ENCODE results near the gene EDC3. TPM values are rescaled to one million over a fixed set of nuclear protein-coding genes. Genes with fewer than 3 reads are reported as not detected.

The EDC3 gene
- total and polyA plus RNA-seq, 2 experiments from 2014 or later: 13.8 to 26.5 TPM

DNA sequence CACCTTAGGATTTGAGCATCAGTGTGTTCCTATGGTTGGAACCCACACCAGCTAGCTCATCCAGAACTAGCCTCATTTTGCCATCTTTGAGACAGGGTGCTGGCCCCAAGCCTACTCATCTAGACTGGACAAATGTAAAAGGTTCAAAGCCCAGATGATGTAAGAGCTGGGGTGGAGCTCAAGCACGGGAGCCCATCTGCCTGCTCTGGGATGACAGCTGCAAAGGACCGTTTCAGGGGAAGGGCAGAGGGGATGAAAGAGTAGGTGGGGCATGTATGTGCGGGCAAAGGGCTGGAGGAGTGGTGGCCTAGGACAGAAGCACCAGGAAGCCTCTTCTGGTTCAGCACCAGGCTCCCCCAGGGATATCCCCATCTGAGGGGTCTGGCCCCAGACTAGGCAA is 64.4 kb downstream of the EDC3 start:
- no peaks in the 10 kb centered on the region for H3K4me1 Mint-ChIP-seq
- ATAC-seq (no peak), DNase-seq (ENCODE audit: low spot score) (no peak)
- Histone ChIP-seq H3K27me3 (ENCODE audit: insufficient read depth) (no peaks in the 10 kb centered on the region), H3K4me1 (ENCODE audit: insufficient read depth) (no peaks in the 10 kb centered on the region), H4K20me1 (replicated peaks; ENCODE audit: insufficient read depth) (peaks cover 8% of the 10 kb centered on the region), H3K9me2 (ENCODE audit: insufficient read depth) (no peaks in the 10 kb centered on the region), H3F3A (replicated peaks; ENCODE audit: low read depth) (0 out of 2 replicates have a peak, but pooled peaks cover 7% of the 10 kb centered on the region), H2AFZ (no peak overlapping the region), H3K4me3 (no peak overlapping the region), H3K79me2 (replicated peaks; ENCODE audit: insufficient read depth) (0 out of 2 replicates have a peak, but pooled peaks cover 5% of the 10 kb centered on the region), H3K4me2 (no peak overlapping the region), H3K36me3 (ENCODE audit: insufficient read depth) (peaks cover 19% of the 10 kb centered on the region; the same call in 1 of the 2 replicates), H3K27ac (ENCODE audit: low read depth) (no peak overlapping the region)
- peaks cover 15% of the 10 kb centered on the region for H3K27me3 Mint-ChIP-seq (ENCODE audit: insufficient read depth, low read depth, poor library complexity)
- no peak overlapping the region for H3K4me3 Mint-ChIP-seq
- H3K9me3 Mint-ChIP-seq: no peaks in the 10 kb centered on the region
- H3K27ac Mint-ChIP-seq: no peak overlapping the region
- TF ChIP-seq REST (IDR thresholded peaks at IDR 0.05; ENCODE audit: unreplicated experiment) (no peak), ETS1 (IDR thresholded peaks at IDR 0.05) (no peak), ZNF331 (CRISPR knock-in tag; IDR thresholded peaks at IDR 0.05; ENCODE audit: low read depth) (no peak), EZH2phosphoT487 (IDR thresholded peaks at IDR 0.05; ENCODE audit: unreplicated experiment) (no peak), ZNF114 (CRISPR knock-in tag; IDR thresholded peaks at IDR 0.05) (no peak), NANOG (IDR thresholded peaks at IDR 0.05; ENCODE audit: borderline replicate concordance) (no peak), JUNB (IDR thresholded peaks at IDR 0.05; ENCODE audit: unreplicated experiment) (no peak)
- peaks cover 46% of the 10 kb centered on the region for H3K36me3 Mint-ChIP-seq (ENCODE audit: low read depth)

DNA sequence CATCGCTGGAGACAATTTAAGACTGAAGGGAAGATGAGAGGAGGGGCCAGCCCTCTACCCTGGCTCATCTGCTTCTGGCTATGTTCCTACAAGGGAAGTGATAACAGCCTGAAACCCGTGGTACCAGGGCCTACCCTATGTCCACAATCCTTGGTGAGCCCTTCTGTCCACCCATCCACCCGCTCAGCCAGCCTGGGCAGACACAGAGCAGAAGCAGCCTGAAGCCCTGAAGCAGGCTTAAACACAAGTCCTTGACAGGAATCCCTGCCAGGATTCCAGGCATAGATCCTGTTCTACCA is 64.8 kb downstream of the EDC3 start:
- no peaks in the 10 kb centered on the region for H3K27me3 ChIP-seq (ENCODE audit: insufficient read depth)
- TF ChIP-seq ZNF114 (CRISPR knock-in tag; IDR thresholded peaks at IDR 0.05) (no peak), POLR2AphosphoS5 (IDR thresholded peaks at IDR 0.05; ENCODE audit: low read depth) (no peak), ZNF331 (CRISPR knock-in tag; IDR thresholded peaks at IDR 0.05; ENCODE audit: low read depth) (no peak), EZH2 (IDR thresholded peaks at IDR 0.05; ENCODE audit: low read depth, unreplicated experiment) (no peak)
- 0 out of 2 replicates have a peak, but pooled peaks cover 7% of the 10 kb centered on the region for H3F3A ChIP-seq (replicated peaks; ENCODE audit: low read depth)
- H3K4me3 ChIP-seq: no peak overlapping the region
- H3K9me2 ChIP-seq (ENCODE audit: insufficient read depth): no peaks in the 10 kb centered on the region
- Mint-ChIP-seq H3K4me3 (no peak overlapping the region), H3K9me3 (no peaks in the 10 kb centered on the region), H3K36me3 (ENCODE audit: low read depth) (peaks cover 50% of the 10 kb centered on the region), H3K27me3 (ENCODE audit: insufficient read depth, low read depth, poor library complexity) (peaks cover 15% of the 10 kb centered on the region), H3K27ac (no peak overlapping the region), H3K4me1 (no peaks in the 10 kb centered on the region)
- DNase-seq (ENCODE audit: low spot score): no peak
- H3K27ac ChIP-seq (ENCODE audit: low read depth): no peak overlapping the region
- ATAC-seq: no peak
- H3K4me2 ChIP-seq: no peak overlapping the region
- peaks cover 19% of the 10 kb centered on the region; the same call in 1 of the 2 replicates for H3K36me3 ChIP-seq (ENCODE audit: insufficient read depth)
- no peak overlapping the region for H2AFZ ChIP-seq
- peaks cover 7% of the 10 kb centered on the region for H4K20me1 ChIP-seq (replicated peaks; ENCODE audit: insufficient read depth)
- H3K79me2 ChIP-seq (replicated peaks; ENCODE audit: insufficient read depth): 0 out of 2 replicates have a peak, but pooled peaks cover 5% of the 10 kb centered on the region
- H3K4me1 ChIP-seq (ENCODE audit: insufficient read depth): no peaks in the 10 kb centered on the region

Data from GM23338 (cell line).